IPS DF 4.7 (cell line): ENCODE measurements around the gene SLC2A4.
A peak's percentile ranks its signal among the peaks of the same experiment; 100 is the strongest.
"Not testable (repeated sequence)": the region's sequence is repeated elsewhere in the genome, so short reads cannot be mapped to it uniquely, and the experiment has no call there.

Experiments
- DNase-seq: peaks from one replicate; pipeline ENCODE4 v3.0.0-alpha.2; 2013; ENCODE audit warnings: low spot score; ENCODE audit errors: extremely low read depth

Gene SLC2A4

GRCh38 chr17:7281074-7281952 is at the start of gene SLC2A4:
Gene SLC2A4, plus strand, starts transcription at chr17:7281718. Its CDS starts 217 bp downstream, at chr17:7281935.
- DNase-seq, result no peak

- DNase-seq, result no peak
Observed at GRCh38 chr17:7232114-7232513, 49.4 kb upstream of the SLC2A4 start.

GRCh38 chr17:7233701-7234082 is 47.8 kb upstream of the SLC2A4 start:
- DNase-seq, result no peak

- DNase-seq, result no peak
Observed at GRCh38 chr17:7234083-7234951, 47.2 kb upstream of the SLC2A4 start, which contains the start of gene DVL2. Gene DVL2, minus strand, starts transcription at chr17:7234517. Its CDS starts 255 bp downstream, at chr17:7234262.

GRCh38 chr17:7235693-7236665 is 45.5 kb upstream of the SLC2A4 start:
- DNase-seq, result no peak

GRCh38 chr17:7236808-7237207 is 44.7 kb upstream of the SLC2A4 start:
- no peak for DNase-seq

- DNase-seq, result no peak
Observed at GRCh38 chr17:7237266-7237760, 44.2 kb upstream of the SLC2A4 start.

GRCh38 chr17:7237761-7238419 is 43.6 kb upstream of the SLC2A4 start:
- no peak for DNase-seq

GRCh38 chr17:7238420-7239090 is 43.0 kb upstream of the SLC2A4 start:
- no peak for DNase-seq

- peak; percentile 98 for DNase-seq
Observed at GRCh38 chr17:7239091-7240027, 42.2 kb upstream of the SLC2A4 start, which contains the start of gene PHF23. Gene PHF23, minus strand, starts transcription at chr17:7239457. Its CDS starts 178 bp downstream, at chr17:7239279.

- no peak for DNase-seq
Observed at GRCh38 chr17:7240375-7240774, 41.1 kb upstream of the SLC2A4 start.

GRCh38 chr17:7241090-7241733 is 40.3 kb upstream of the SLC2A4 start:
- no peak for DNase-seq

- DNase-seq, result no peak
Observed at GRCh38 chr17:7241783-7242716, 39.5 kb upstream of the SLC2A4 start, which contains the start of gene GABARAP. Gene GABARAP, minus strand, starts transcription at chr17:7242449. Its CDS starts 119 bp downstream, at chr17:7242330.

- no peak for DNase-seq
Observed at GRCh38 chr17:7242717-7243452, 38.6 kb upstream of the SLC2A4 start.

- DNase-seq, result no peak
Observed at GRCh38 chr17:7243453-7243729, 38.1 kb upstream of the SLC2A4 start.

- not testable (repeated sequence) for DNase-seq
Observed at GRCh38 chr17:7243838-7244237, 37.7 kb upstream of the SLC2A4 start.
